Breast epithelium (tissue), 3 donors: ENCODE data around the gene TRAPPC6A.

ENCODE experiments used
- POLR2A ChIP-seq: fragments of 450-650 bp; IDR thresholded peaks from one replicate; pipeline ENCODE4 v1.6.1; 2016; ENCODE audit warnings: antibody characterized with exemption, mild to moderate bottlenecking, moderate library complexity
- POLR2AphosphoS5 ChIP-seq, 3 donors: sonication (generic); formaldehyde crosslinking; IDR thresholded peaks; one replicate each; pipeline ENCODE4 v1.6.1; 2017; ENCODE audit warnings: antibody characterized with exemption in 3 of 3
- TF ChIP-seq, protein P1 (sequence below), 3 donors: fragments of 450-650 bp; IDR thresholded peaks; one replicate each; pipeline ENCODE4 v1.5.1; 2016 to 2017; ENCODE audit warnings: antibody characterized with exemption in 3 of 3, mild to moderate bottlenecking in 3 of 3, moderate library complexity in 3 of 3

DNA sequence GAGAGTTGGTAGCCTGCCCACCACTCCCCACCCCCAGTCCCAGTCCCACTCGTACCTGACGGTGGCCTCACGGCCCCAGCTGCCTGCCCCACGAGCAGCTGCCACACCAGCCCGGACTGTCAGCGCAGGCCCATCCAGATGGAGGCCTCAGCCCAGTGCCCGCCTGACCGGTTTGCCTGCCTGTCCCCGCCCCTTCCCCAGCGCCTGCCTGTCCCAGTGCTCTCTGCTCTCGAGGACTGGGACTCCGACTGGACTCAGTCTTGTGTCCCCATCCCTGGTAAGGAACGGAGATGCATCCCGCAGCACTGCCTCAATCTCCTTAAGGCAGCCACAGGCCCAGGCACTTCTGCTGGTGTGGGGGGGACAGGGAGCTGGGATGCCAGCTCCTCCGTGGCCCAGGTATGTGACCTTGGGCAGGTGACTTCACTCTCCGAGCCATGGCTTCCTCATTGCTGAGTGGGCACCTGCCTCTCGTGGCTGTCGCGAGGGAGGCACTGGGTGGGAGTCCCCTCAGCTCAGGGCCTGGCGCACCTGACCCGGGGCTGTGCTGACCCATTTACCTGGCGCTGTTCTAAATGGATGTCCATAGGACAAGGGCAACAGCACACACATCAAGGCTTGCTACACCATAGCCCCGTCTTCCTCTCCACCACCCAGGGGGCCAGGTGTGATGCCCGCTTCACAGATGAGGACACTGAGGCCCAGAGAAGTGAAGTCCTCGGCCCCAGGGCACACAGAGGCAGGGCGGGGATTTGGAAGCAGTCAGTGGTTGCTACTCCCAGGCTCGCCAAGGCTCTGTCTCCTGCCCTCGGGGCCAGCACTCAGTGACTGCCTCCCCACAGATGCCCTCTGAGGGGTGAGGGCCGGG, 16.9 kb downstream of the TRAPPC6A start, which contains the start of gene NKPD1:
- no peak for TF ChIP-seq POLR2A
- TF ChIP-seq, protein P1, sequence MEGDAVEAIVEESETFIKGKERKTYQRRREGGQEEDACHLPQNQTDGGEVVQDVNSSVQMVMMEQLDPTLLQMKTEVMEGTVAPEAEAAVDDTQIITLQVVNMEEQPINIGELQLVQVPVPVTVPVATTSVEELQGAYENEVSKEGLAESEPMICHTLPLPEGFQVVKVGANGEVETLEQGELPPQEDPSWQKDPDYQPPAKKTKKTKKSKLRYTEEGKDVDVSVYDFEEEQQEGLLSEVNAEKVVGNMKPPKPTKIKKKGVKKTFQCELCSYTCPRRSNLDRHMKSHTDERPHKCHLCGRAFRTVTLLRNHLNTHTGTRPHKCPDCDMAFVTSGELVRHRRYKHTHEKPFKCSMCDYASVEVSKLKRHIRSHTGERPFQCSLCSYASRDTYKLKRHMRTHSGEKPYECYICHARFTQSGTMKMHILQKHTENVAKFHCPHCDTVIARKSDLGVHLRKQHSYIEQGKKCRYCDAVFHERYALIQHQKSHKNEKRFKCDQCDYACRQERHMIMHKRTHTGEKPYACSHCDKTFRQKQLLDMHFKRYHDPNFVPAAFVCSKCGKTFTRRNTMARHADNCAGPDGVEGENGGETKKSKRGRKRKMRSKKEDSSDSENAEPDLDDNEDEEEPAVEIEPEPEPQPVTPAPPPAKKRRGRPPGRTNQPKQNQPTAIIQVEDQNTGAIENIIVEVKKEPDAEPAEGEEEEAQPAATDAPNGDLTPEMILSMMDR (IDR thresholded peaks at IDR 0.05), result no peak
- no peak for TF ChIP-seq POLR2AphosphoS5 (IDR thresholded peaks at IDR 0.05)
